Mesenchymal stem cell (in vitro differentiated cells and primary cell): Measurements from ENCODE around the gene MPPED2.

ENCODE experiments used
- DNase-seq: peaks from one replicate; pipeline ENCODE4 v3.0.0-alpha.2; 2013
- H2AFZ ChIP-seq: one replicate; pipeline ENCODE4 v1.6.1; 2013; ENCODE audit warnings: low read depth, mild to moderate bottlenecking, control low read depth, inconsistent platforms, low read length, moderate library complexity
- H2AK5ac ChIP-seq: 2 replicates; pipeline ENCODE4 v1.6.1; 2013; ENCODE audit warnings: low read length, moderate library complexity, mild to moderate bottlenecking, inconsistent platforms; ENCODE audit not compliant: severe bottlenecking
- H2BK120ac ChIP-seq: one replicate; pipeline ENCODE4 v1.6.1; 2013; ENCODE audit warnings: low read depth, mild to moderate bottlenecking, inconsistent platforms, low read length, moderate library complexity
- H2BK12ac ChIP-seq, 2 experiments: one replicate each; pipeline ENCODE4 v1.6.1; 2013; ENCODE audit warnings: inconsistent platforms in 2 of 2, low read length in 2 of 2, mild to moderate bottlenecking in 2 of 2, moderate library complexity in 2 of 2, control low read depth in 1 of 2
- H2BK15ac ChIP-seq: one replicate; pipeline ENCODE4 v1.6.1; 2013; ENCODE audit warnings: mild to moderate bottlenecking, low read depth, inconsistent platforms; ENCODE audit not compliant: poor library complexity, severe bottlenecking
- H2BK5ac ChIP-seq: 2 replicates; pipeline ENCODE4 v1.6.1; 2013; ENCODE audit warnings: low read depth, mild to moderate bottlenecking, low read length, control low read depth, inconsistent platforms; ENCODE audit not compliant: poor library complexity, severe bottlenecking
- H3K14ac ChIP-seq, 2 experiments: one replicate each; pipeline ENCODE4 v1.6.1; 2013; ENCODE audit warnings: inconsistent platforms in 2 of 2, low read length in 2 of 2, control low read depth in 1 of 2, mild to moderate bottlenecking in 1 of 2, moderate library complexity in 1 of 2
- H3K18ac ChIP-seq, 2 experiments: one replicate each; pipeline ENCODE4 v1.6.1; 2013; ENCODE audit warnings: inconsistent platforms in 2 of 2, low read length in 2 of 2, control low read depth in 1 of 2, low read depth in 1 of 2, mild to moderate bottlenecking in 1 of 2
- H3K23ac ChIP-seq, 2 experiments: one replicate each; pipeline ENCODE4 v1.6.1; 2013; ENCODE audit warnings: inconsistent platforms in 2 of 2, low read length in 2 of 2, mild to moderate bottlenecking in 2 of 2, moderate library complexity in 2 of 2, control low read depth in 1 of 2
- H3K27ac ChIP-seq: 2 replicates; pipeline ENCODE4 v1.5.1; 2013; ENCODE audit warnings: mild to moderate bottlenecking, moderate library complexity, low read length, control low read depth, inconsistent platforms; ENCODE audit not compliant: poor library complexity, severe bottlenecking
- H3K27me3 ChIP-seq, 2 experiments: 2 replicates each; pipeline versions ENCODE4 v1.6.1 to v1.7.0; 2013; ENCODE audit warnings: low read length in 2 of 2, mild to moderate bottlenecking in 2 of 2, moderate library complexity in 2 of 2, control low read depth in 1 of 2, inconsistent platforms in 1 of 2; ENCODE audit not compliant: control insufficient read depth in 1 of 2, insufficient read depth in 1 of 2
- H3K36me3 ChIP-seq, 2 experiments: 2 replicates each; pipeline versions ENCODE4 v1.6.1 to v1.7.0; 2013; ENCODE audit warnings: low read length in 2 of 2, control low read depth in 1 of 2, inconsistent platforms in 1 of 2, low read depth in 1 of 2, mild to moderate bottlenecking in 1 of 2; ENCODE audit not compliant: insufficient read depth in 2 of 2, control insufficient read depth in 1 of 2
- H3K4ac ChIP-seq, 2 experiments: one replicate each; pipeline ENCODE4 v1.6.1; 2013; ENCODE audit warnings: inconsistent platforms in 2 of 2, low read length in 2 of 2, mild to moderate bottlenecking in 2 of 2, moderate library complexity in 2 of 2, control low read depth in 1 of 2, low read depth in 1 of 2
- H3K4me1 ChIP-seq: 2 replicates; pipeline ENCODE4 v1.6.1; 2013; ENCODE audit warnings: low read depth, low read length, control low read depth; ENCODE audit not compliant: control insufficient read depth, insufficient read depth
- H3K4me2 ChIP-seq: 2 replicates; pipeline ENCODE4 v1.6.1; 2013; ENCODE audit warnings: low read length, mild to moderate bottlenecking, inconsistent platforms; ENCODE audit not compliant: poor library complexity, severe bottlenecking
- H3K4me3 ChIP-seq, 2 experiments: 2 replicates each; pipeline versions ENCODE4 v1.5.1 to v1.7.0; 2013; ENCODE audit warnings: low read length in 2 of 2, mild to moderate bottlenecking in 2 of 2, control low read depth in 1 of 2, low read depth in 1 of 2; ENCODE audit not compliant: insufficient read depth in 1 of 2
- H3K79me1 ChIP-seq: replicated peaks from 2 replicates; pipeline ENCODE4 v1.6.1; 2013; ENCODE audit warnings: mild to moderate bottlenecking, control low read depth, low read length, inconsistent platforms; ENCODE audit not compliant: poor library complexity, severe bottlenecking
- H3K9ac ChIP-seq: 2 replicates; pipeline ENCODE4 v1.7.0; 2013; ENCODE audit warnings: mild to moderate bottlenecking, low read length, moderate library complexity
- H3K9me3 ChIP-seq: 2 replicates; pipeline ENCODE4 v1.7.0; 2013; ENCODE audit warnings: mild to moderate bottlenecking, low read length; ENCODE audit not compliant: control insufficient read depth
- H4K8ac ChIP-seq: one replicate; pipeline ENCODE4 v1.6.1; 2013; ENCODE audit warnings: inconsistent platforms, mild to moderate bottlenecking, low read length, moderate library complexity
- H4K91ac ChIP-seq: one replicate; pipeline ENCODE4 v1.6.1; 2013; ENCODE audit warnings: mild to moderate bottlenecking, low read length, inconsistent platforms
- WGBS: methylation state at CpG from one replicate; pipeline ENCODE4 v1.1.7; 2013; ENCODE audit warnings: mixed read lengths; 5-methylcytosine and 5-hydroxymethylcytosine counted together

MPPED2 gene

GRCh38 chr11:30617762-30618161, 31.6 kb upstream of the MPPED2 start:
- Histone ChIP-seq H3K36me3 (no peaks in the 10 kb centered on the region), H3K14ac (no peak overlapping the region), H3K18ac (no peak overlapping the region), H3K79me1 (no peaks in the 10 kb centered on the region), H3K9ac (no peak overlapping the region), H2BK5ac (no peak overlapping the region), H2AFZ (no peak overlapping the region), H2BK120ac (no peak overlapping the region), H2BK12ac (no peak overlapping the region), H4K91ac (no peak overlapping the region), H3K4me2 (no peak overlapping the region), H3K27me3 (no peaks in the 10 kb centered on the region), H3K4me1 (no peaks in the 10 kb centered on the region), H3K9me3 (peaks cover 28% of the 10 kb centered on the region), H3K27ac (no peak overlapping the region), H3K4ac (no peak overlapping the region), H3K4me3 (no peak overlapping the region), H3K23ac (no peak overlapping the region), H2BK15ac (no peak overlapping the region), H4K8ac (no peak overlapping the region), H2AK5ac (no peak overlapping the region)
- no peak for DNase-seq

GRCh38 chr11:30610628-30611027, 24.5 kb upstream of the MPPED2 start:
- Histone ChIP-seq H3K27ac (no peak overlapping the region), H3K14ac (no peak overlapping the region), H3K4me3 (no peak overlapping the region), H3K79me1 (no peaks in the 10 kb centered on the region), H3K23ac (no peak overlapping the region), H2BK120ac (no peak overlapping the region), H3K4me1 (no peaks in the 10 kb centered on the region), H2BK15ac (no peak overlapping the region), H3K9ac (no peak overlapping the region), H3K4me2 (no peak overlapping the region), H3K36me3 (no peaks in the 10 kb centered on the region), H3K27me3 (no peaks in the 10 kb centered on the region), H2BK12ac (no peak overlapping the region), H3K9me3 (no peaks in the 10 kb centered on the region), H4K8ac (no peak overlapping the region), H2BK5ac (no peak overlapping the region), H4K91ac (no peak overlapping the region), H3K18ac (no peak overlapping the region), H2AFZ (no peak overlapping the region), H3K4ac (no peak overlapping the region), H2AK5ac (no peak overlapping the region)
- WGBS: 100% methylated on average over 2 of the region's 3 CpGs
- no peak for DNase-seq

GRCh38 chr11:30608534-30608933, 22.4 kb upstream of the MPPED2 start:
- H2BK12ac ChIP-seq: no peak overlapping the region
- H2BK120ac ChIP-seq: no peak overlapping the region
- no peak overlapping the region for H4K8ac ChIP-seq
- no peak overlapping the region for H3K18ac ChIP-seq
- no peaks in the 10 kb centered on the region for H3K36me3 ChIP-seq
- no peak overlapping the region for H3K14ac ChIP-seq
- no peak overlapping the region for H2BK15ac ChIP-seq
- H3K9me3 ChIP-seq: no peaks in the 10 kb centered on the region
- no peak overlapping the region for H3K4ac ChIP-seq
- no peak overlapping the region for H3K27ac ChIP-seq
- H3K27me3 ChIP-seq: no peaks in the 10 kb centered on the region
- no peak for DNase-seq
- no peak overlapping the region for H3K9ac ChIP-seq
- H3K79me1 ChIP-seq: no peaks in the 10 kb centered on the region
- no peak overlapping the region for H2AK5ac ChIP-seq
- H3K4me1 ChIP-seq: no peaks in the 10 kb centered on the region
- H3K4me2 ChIP-seq: no peak overlapping the region
- no peak overlapping the region for H3K4me3 ChIP-seq
- no peak overlapping the region for H4K91ac ChIP-seq
- H3K23ac ChIP-seq: no peak overlapping the region
- no peak overlapping the region for H2AFZ ChIP-seq
- H2BK5ac ChIP-seq: no peak overlapping the region

GRCh38 chr11:30605036-30605605, 19.0 kb upstream of the MPPED2 start:
- H2AFZ ChIP-seq: no peak overlapping the region
- WGBS: 57% methylated on average over 2 of the region's 3 CpGs
- no peaks in the 10 kb centered on the region for H3K27me3 ChIP-seq
- no peak overlapping the region for H3K18ac ChIP-seq
- H3K36me3 ChIP-seq: no peaks in the 10 kb centered on the region
- no peaks in the 10 kb centered on the region for H3K79me1 ChIP-seq
- no peak overlapping the region for H2BK12ac ChIP-seq
- H2BK15ac ChIP-seq: no peak overlapping the region
- no peak for DNase-seq
- no peak overlapping the region for H2BK120ac ChIP-seq
- no peak overlapping the region for H4K91ac ChIP-seq
- no peak overlapping the region for H4K8ac ChIP-seq
- no peak overlapping the region for H3K4me3 ChIP-seq
- H3K27ac ChIP-seq: no peak overlapping the region
- no peak overlapping the region for H3K4me2 ChIP-seq
- H3K4ac ChIP-seq: no peak overlapping the region
- H3K9me3 ChIP-seq: no peaks in the 10 kb centered on the region
- no peaks in the 10 kb centered on the region for H3K4me1 ChIP-seq
- H3K14ac ChIP-seq: no peak overlapping the region
- H2BK5ac ChIP-seq: no peak overlapping the region
- no peak overlapping the region for H2AK5ac ChIP-seq
- H3K9ac ChIP-seq: no peak overlapping the region
- H3K23ac ChIP-seq: no peak overlapping the region
